Brain microvascular endothelial cell (primary cell): ENCODE measurements around the gene OR10R2.
"Not testable (repeated sequence)": the region's sequence is repeated elsewhere in the genome, so short reads cannot be mapped to it uniquely, and the experiment has no call there.

Experiments
- DNase-seq: peaks from one replicate; pipeline ENCODE4 v3.0.0-alpha.2; 2020
- H3K27ac ChIP-seq: fragments of 250-450 bp; sonication (Bioruptor Pico); 2 replicates; pipeline ENCODE4 v1.5.1; 2020; ENCODE audit warnings: mild to moderate bottlenecking, moderate library complexity
- H3K27me3 ChIP-seq: fragments of 250-450 bp; sonication (Bioruptor Pico); replicated peaks from 2 replicates; pipeline ENCODE4 v1.5.1; 2020; ENCODE audit warnings: mild to moderate bottlenecking
- H3K36me3 ChIP-seq: fragments of 250-450 bp; sonication (Bioruptor Pico); replicated peaks from 2 replicates; pipeline ENCODE4 v1.5.1; 2020; ENCODE audit warnings: mild to moderate bottlenecking
- H3K4me3 ChIP-seq: 2 replicates; pipeline ENCODE4 v1.5.1; 2011; ENCODE audit warnings: low read depth, mild to moderate bottlenecking, control low read depth, low read length, moderate library complexity
- in situ Hi-C: cut with HindIII; loops from 2 replicates; pipeline ENCODE4 v1.10.0; 2017; ENCODE audit warnings: low sequenced_read_pairs, low pct_ligation_motif_present
- TF ChIP-seq, protein P1 (sequence below): IDR thresholded peaks from 2 replicates; pipeline ENCODE4 v1.5.1; 2011; ENCODE audit warnings: low read depth, mild to moderate bottlenecking, moderate library complexity, low read length, control low read depth, inconsistent platforms; ENCODE audit errors: missing control alignments

Gene OR10R2, protein sequence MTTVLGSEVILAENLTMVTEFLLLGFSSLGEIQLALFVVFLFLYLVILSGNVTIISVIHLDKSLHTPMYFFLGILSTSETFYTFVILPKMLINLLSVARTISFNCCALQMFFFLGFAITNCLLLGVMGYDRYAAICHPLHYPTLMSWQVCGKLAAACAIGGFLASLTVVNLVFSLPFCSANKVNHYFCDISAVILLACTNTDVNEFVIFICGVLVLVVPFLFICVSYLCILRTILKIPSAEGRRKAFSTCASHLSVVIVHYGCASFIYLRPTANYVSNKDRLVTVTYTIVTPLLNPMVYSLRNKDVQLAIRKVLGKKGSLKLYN

GRCh38 chr1:158471920-158472319 lies at the start of gene OR10R2:
Gene OR10R2, plus strand, starts transcription at chr1:158472220. Its CDS starts 106 bp downstream, at chr1:158472326.
- Histone ChIP-seq H3K36me3 (no peaks in the 10 kb centered on the region), H3K27ac (no peak within 1 kb of the TSS), H3K4me3 (no peak within 1 kb of the TSS), H3K27me3 (no peaks in the 10 kb centered on the region)
- in situ Hi-C loops = no loop called here
- no peak for DNase-seq
- TF ChIP-seq, protein P1, sequence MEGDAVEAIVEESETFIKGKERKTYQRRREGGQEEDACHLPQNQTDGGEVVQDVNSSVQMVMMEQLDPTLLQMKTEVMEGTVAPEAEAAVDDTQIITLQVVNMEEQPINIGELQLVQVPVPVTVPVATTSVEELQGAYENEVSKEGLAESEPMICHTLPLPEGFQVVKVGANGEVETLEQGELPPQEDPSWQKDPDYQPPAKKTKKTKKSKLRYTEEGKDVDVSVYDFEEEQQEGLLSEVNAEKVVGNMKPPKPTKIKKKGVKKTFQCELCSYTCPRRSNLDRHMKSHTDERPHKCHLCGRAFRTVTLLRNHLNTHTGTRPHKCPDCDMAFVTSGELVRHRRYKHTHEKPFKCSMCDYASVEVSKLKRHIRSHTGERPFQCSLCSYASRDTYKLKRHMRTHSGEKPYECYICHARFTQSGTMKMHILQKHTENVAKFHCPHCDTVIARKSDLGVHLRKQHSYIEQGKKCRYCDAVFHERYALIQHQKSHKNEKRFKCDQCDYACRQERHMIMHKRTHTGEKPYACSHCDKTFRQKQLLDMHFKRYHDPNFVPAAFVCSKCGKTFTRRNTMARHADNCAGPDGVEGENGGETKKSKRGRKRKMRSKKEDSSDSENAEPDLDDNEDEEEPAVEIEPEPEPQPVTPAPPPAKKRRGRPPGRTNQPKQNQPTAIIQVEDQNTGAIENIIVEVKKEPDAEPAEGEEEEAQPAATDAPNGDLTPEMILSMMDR = no peak

DNA sequence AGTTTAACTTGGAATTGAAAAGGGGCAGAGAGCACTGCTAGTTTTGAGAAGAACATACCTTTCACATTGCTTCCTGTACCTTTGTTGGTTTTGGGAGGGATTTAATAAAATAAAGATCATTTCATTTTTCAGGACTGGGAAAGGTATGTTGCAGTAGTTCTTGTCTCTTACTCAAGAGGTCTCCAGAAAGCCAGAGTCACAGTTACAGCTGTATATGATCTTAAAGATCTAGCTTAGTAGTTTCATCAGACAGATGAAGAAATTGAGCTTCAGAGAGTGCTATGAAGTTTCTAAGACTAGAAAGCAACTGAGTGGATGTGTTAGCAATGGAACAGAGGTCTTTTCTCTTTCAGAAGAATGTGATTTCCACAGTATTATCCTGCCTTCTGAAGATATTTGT lies 47.0 kb upstream of the OR10R2 start:
- no peak overlapping the region for H3K4me3 ChIP-seq
- TF ChIP-seq, protein P1 = no peak
- H3K27ac ChIP-seq = no peak overlapping the region
- H3K36me3 ChIP-seq = no peaks in the 10 kb centered on the region
- in situ Hi-C loops = no loop called here
- DNase-seq = no peak
- no peaks in the 10 kb centered on the region for H3K27me3 ChIP-seq

DNA sequence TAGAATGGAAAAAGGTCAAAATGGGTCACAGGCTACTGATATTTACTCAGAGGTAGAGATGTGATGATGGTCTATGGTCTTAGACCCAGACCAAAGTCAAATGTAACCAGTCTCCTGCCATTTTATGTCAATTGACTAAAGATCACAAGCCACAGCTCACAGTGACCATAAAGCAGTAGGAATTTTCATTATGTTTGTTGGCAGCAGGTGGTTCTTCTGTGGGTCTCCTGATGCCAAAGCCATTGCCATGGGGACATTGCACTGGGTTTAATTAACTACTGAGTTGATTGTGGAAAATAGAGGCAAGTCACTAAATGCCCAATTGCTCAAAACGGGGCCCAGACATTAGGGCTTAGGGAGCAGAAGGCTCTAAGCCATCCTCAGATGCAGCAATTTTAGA lies 45.9 kb upstream of the OR10R2 start, which contains the start of gene OR10K2:
Gene OR10K2 (minus strand): TSS at position 101 of the 400 bp plus-strand sequence. CDS start 5,371 bp downstream, outside the sequence.
- Histone ChIP-seq H3K36me3 (no peaks in the 10 kb centered on the region), H3K27me3 (no peaks in the 10 kb centered on the region), H3K4me3 (no peak within 1 kb of the TSS), H3K27ac (no peak within 1 kb of the TSS)
- TF ChIP-seq, protein P1 = no peak
- in situ Hi-C loops = no loop called here
- DNase-seq = no peak

DNA sequence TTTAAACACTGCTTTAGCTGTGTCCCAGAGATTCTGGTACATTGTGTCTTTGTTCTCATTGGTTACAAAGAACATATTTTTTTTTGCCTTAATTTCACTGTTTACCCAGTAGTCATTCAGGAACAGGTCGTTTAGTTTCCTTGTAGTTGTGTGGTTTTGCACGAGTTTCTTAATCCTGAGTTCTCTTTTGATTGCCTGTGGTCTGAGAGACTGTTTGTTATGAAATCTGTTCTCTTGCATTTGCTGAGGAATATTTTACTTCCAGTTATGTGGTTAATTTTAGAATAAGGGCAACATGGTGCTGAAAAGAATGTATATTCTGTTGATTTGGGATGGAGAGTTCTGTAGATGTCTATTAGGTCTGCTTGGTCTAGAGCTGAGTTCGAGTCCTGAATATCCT lies 41.9 kb upstream of the OR10R2 start:
- in situ Hi-C loops, DNase-seq: not testable (repeated sequence)

DNA sequence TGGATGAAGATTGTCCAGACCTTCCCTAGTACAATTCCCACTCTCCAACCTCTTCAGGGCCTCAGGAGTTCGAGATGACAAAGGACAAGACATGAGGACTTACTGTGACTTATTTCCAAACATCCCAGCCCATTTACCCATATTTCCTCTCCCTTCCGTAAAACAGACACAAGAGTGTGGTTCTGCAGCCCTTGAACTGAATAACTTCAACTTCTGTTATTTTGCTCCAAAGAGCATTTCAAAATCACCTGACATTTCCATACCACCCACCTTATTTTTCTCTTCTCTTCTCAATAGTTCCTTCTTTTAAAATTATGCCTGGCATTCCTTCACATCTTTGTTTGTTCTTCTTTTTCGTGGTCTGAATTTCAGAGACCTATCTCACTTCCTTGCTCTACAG lies 37.3 kb upstream of the OR10R2 start:
- Histone ChIP-seq H3K27me3 (no peaks in the 10 kb centered on the region), H3K27ac (no peak overlapping the region), H3K4me3 (no peak overlapping the region), H3K36me3 (no peaks in the 10 kb centered on the region)
- TF ChIP-seq, protein P1 = no peak
- no peak for DNase-seq
- in situ Hi-C loops = no loop called here

More for the DNA sequence above, 41.9 kb upstream of the OR10R2 start:
- H3K4me3 ChIP-seq, H3K27me3 ChIP-seq, H3K27ac ChIP-seq, H3K36me3 ChIP-seq: not testable (repeated sequence)

DNA sequence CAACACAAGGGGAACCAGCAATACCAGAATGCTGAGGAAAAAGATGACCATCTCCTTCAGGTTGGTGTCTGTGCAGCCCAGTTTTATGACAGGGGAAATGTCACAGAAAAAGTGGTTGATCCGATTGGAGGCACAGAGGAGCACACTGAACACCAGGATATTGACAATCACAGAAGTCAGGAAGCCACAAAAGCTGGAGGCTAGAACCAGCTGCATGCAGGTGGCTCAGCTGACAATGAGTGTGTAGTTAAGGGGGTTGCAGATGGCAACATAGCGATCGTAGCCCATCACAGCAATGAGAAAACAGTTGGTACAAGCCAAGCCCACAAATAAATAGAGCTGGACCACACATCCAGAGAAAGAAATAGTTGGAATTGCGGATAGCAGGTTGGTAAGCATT lies 26.6 kb upstream of the OR10R2 start:
- in situ Hi-C loops = no loop called here
- Histone ChIP-seq H3K27me3 (no peaks in the 10 kb centered on the region), H3K36me3 (no peaks in the 10 kb centered on the region), H3K4me3 (no peak overlapping the region), H3K27ac (no peak overlapping the region)
- TF ChIP-seq, protein P1 = no peak
- DNase-seq = no peak
